Measurements from ENCODE around the gene LEFTY1. TPM values are rescaled to one million over a fixed set of nuclear protein-coding genes. Genes with fewer than 3 reads are reported as not detected.

LEFTY1 gene
- total and polyA plus RNA-seq, 2 of the 13 experiments (the other 11 are each of a cell fraction or from before 2014, with no cell fraction given): 0.29 to 0.79 TPM

DNA sequence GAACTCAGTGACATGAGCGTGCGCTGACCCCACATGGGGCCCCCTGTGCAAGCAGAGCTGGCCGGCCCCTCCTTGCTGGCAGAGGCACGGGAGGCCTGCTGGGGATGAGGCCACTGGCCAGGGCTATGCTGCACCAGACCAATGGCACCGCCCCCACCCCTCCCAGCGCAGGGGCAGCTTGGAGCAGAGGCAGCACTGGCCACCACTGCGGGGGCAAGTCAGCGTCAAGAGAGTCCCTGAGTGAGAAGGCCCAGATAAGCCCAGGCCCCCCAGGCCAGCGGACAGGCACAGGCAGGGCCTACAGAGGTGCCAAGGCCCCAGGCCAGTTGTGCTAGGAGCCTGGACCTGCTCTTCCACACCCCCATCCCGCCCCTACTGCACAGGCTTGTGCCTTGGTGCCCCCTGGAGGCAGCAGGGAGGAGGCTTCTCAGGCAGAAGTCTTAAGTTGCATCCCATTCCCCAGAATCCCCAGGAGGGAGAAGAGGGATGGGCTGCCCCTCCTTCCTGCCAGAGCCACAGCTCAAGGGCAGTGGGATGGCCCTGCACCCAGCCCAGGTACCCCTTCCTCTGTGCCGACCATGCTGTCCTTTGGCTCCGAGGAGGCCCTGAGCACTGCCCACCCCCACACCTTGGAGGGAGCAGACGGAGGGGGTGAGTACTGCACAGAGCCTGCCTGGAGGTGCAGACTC, 43.2 kb downstream of the LEFTY1 start (continued):
- TF ChIP-seq, protein P1, sequence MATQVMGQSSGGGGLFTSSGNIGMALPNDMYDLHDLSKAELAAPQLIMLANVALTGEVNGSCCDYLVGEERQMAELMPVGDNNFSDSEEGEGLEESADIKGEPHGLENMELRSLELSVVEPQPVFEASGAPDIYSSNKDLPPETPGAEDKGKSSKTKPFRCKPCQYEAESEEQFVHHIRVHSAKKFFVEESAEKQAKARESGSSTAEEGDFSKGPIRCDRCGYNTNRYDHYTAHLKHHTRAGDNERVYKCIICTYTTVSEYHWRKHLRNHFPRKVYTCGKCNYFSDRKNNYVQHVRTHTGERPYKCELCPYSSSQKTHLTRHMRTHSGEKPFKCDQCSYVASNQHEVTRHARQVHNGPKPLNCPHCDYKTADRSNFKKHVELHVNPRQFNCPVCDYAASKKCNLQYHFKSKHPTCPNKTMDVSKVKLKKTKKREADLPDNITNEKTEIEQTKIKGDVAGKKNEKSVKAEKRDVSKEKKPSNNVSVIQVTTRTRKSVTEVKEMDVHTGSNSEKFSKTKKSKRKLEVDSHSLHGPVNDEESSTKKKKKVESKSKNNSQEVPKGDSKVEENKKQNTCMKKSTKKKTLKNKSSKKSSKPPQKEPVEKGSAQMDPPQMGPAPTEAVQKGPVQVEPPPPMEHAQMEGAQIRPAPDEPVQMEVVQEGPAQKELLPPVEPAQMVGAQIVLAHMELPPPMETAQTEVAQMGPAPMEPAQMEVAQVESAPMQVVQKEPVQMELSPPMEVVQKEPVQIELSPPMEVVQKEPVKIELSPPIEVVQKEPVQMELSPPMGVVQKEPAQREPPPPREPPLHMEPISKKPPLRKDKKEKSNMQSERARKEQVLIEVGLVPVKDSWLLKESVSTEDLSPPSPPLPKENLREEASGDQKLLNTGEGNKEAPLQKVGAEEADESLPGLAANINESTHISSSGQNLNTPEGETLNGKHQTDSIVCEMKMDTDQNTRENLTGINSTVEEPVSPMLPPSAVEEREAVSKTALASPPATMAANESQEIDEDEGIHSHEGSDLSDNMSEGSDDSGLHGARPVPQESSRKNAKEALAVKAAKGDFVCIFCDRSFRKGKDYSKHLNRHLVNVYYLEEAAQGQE (IDR thresholded peaks at IDR 0.05; ENCODE audit: borderline replicate concordance in 1 of 2, low read depth in 1 of 2, low read length in 2 of 2): no peak
- TF ChIP-seq ZMAT3 (CRISPR knock-in tag; conservative IDR thresholded peaks at IDR 0.05) (no peak), ZNF121 (CRISPR knock-in tag; IDR thresholded peaks at IDR 0.05) (no peak), ZNF441 (CRISPR knock-in tag; IDR thresholded peaks at IDR 0.05; ENCODE audit: borderline replicate concordance) (no peak), KDM6A (CRISPR knock-in tag; IDR thresholded peaks at IDR 0.05; ENCODE audit: low read depth) (no peak), NFIB (CRISPR knock-in tag; IDR thresholded peaks at IDR 0.05; ENCODE audit: borderline replicate concordance) (no peak), ZNF343 (CRISPR knock-in tag; IDR thresholded peaks at IDR 0.05) (no peak), KAT7 (CRISPR knock-in tag; IDR thresholded peaks at IDR 0.05; ENCODE audit: borderline replicate concordance) (no peak), NAIF1 (CRISPR knock-in tag; IDR thresholded peaks at IDR 0.05; ENCODE audit: borderline replicate concordance) (no peak)
- TF ChIP-seq, protein P2, sequence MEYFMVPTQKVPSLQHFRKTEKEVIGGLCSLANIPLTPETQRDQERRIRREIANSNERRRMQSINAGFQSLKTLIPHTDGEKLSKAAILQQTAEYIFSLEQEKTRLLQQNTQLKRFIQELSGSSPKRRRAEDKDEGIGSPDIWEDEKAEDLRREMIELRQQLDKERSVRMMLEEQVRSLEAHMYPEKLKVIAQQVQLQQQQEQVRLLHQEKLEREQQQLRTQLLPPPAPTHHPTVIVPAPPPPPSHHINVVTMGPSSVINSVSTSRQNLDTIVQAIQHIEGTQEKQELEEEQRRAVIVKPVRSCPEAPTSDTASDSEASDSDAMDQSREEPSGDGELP (IDR thresholded peaks at IDR 0.05; ENCODE audit: borderline replicate concordance, low read depth): no peak
- TF ChIP-seq, protein P3, sequence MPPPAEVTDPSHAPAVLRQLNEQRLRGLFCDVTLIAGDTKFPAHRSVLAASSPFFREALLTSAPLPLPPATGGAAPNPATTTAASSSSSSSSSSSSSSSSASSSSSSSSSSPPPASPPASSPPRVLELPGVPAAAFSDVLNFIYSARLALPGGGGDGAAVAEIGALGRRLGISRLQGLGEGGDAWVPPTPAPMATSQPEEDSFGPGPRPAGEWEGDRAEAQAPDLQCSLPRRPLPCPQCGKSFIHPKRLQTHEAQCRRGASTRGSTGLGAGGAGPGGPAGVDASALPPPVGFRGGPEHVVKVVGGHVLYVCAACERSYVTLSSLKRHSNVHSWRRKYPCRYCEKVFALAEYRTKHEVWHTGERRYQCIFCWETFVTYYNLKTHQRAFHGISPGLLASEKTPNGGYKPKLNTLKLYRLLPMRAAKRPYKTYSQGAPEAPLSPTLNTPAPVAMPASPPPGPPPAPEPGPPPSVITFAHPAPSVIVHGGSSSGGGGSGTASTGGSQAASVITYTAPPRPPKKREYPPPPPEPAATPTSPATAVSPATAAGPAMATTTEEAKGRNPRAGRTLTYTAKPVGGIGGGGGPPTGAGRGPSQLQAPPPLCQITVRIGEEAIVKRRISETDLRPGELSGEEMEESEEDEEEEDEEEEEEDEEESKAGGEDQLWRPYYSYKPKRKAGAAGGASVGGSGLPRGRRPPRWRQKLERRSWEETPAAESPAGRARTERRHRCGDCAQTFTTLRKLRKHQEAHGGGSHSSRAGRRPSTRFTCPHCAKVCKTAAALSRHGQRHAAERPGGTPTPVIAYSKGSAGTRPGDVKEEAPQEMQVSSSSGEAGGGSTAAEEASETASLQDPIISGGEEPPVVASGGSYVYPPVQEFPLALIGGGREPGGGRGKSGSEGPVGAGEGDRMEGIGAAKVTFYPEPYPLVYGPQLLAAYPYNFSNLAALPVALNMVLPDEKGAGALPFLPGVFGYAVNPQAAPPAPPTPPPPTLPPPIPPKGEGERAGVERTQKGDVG (CRISPR knock-in tag; IDR thresholded peaks at IDR 0.05; ENCODE audit: borderline replicate concordance): 0 out of 2 replicates have a peak, but pooled peaks have one; percentile 37
- TF ChIP-seq, protein P4, sequence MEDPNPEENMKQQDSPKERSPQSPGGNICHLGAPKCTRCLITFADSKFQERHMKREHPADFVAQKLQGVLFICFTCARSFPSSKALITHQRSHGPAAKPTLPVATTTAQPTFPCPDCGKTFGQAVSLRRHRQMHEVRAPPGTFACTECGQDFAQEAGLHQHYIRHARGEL (CRISPR knock-in tag; IDR thresholded peaks at IDR 0.05): no peak
- TF ChIP-seq, protein P5, sequence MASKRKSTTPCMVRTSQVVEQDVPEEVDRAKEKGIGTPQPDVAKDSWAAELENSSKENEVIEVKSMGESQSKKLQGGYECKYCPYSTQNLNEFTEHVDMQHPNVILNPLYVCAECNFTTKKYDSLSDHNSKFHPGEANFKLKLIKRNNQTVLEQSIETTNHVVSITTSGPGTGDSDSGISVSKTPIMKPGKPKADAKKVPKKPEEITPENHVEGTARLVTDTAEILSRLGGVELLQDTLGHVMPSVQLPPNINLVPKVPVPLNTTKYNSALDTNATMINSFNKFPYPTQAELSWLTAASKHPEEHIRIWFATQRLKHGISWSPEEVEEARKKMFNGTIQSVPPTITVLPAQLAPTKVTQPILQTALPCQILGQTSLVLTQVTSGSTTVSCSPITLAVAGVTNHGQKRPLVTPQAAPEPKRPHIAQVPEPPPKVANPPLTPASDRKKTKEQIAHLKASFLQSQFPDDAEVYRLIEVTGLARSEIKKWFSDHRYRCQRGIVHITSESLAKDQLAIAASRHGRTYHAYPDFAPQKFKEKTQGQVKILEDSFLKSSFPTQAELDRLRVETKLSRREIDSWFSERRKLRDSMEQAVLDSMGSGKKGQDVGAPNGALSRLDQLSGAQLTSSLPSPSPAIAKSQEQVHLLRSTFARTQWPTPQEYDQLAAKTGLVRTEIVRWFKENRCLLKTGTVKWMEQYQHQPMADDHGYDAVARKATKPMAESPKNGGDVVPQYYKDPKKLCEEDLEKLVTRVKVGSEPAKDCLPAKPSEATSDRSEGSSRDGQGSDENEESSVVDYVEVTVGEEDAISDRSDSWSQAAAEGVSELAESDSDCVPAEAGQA (IDR thresholded peaks at IDR 0.05; ENCODE audit: low read depth): no peak
- TF ChIP-seq, protein P5 (CRISPR knock-in tag; IDR thresholded peaks at IDR 0.05; ENCODE audit: borderline replicate concordance): no peak
